Measurements from ENCODE around the gene CTXND1. TPM values are rescaled to one million over a fixed set of nuclear protein-coding genes. Genes with fewer than 3 reads are reported as not detected.

CTXND1 gene
- total RNA-seq, 2 experiments from 2014 or later: not detected

GRCh38 chr15:80274996-80275395, 23.0 kb upstream of the CTXND1 start:
- TF ChIP-seq CTCF (conservative IDR thresholded peaks at IDR 0.05; ENCODE audit: low read length) (no peak), EZH2phosphoT487 (IDR thresholded peaks at IDR 0.05; ENCODE audit: borderline replicate concordance, low read depth, low read length) (no peak)
- BruUV-seq (replicated peaks): no TSS peak
- intact Hi-C loops (cut with micrococcal nuclease; ENCODE audit: unreplicated experiment): no loop called here
- no peak overlapping the region for H3K27ac ChIP-seq (ENCODE audit: low read depth, low read length, poor library complexity, severe bottlenecking)
- H2AFZ ChIP-seq (ENCODE audit: low read length): no peak overlapping the region
- no peaks in the 10 kb centered on the region for H3K4me1 ChIP-seq (ENCODE audit: insufficient read depth, low read length, poor library complexity, severe bottlenecking)
- no peak overlapping the region for H3K4me3 ChIP-seq (ENCODE audit: low read depth, low read length, poor library complexity, severe bottlenecking)
- ChIA-PET CTCF (ENCODE audit: unreplicated experiment) (no interaction called here), POLR2A (no interaction called here)
- H3K4me2 ChIP-seq (ENCODE audit: low read length): no peak overlapping the region
- no peak for DNase-seq (ENCODE audit: low spot score)
- H3K9me2 ChIP-seq (ENCODE audit: insufficient read depth, low read length): no peaks in the 10 kb centered on the region
- H3K36me3 ChIP-seq (ENCODE audit: insufficient read depth, low read length): no peaks in the 10 kb centered on the region
- H4K20me1 ChIP-seq (ENCODE audit: insufficient read depth, low read length): no peaks in the 10 kb centered on the region
- H3K9me3 ChIP-seq (ENCODE audit: low read length): no peaks in the 10 kb centered on the region
- no peaks in the 10 kb centered on the region for H3K79me2 ChIP-seq (ENCODE audit: insufficient read depth, low read depth, low read length)

- TF ChIP-seq CTCF (conservative IDR thresholded peaks at IDR 0.05; ENCODE audit: low read length): no peak
- no peak for TF ChIP-seq EZH2phosphoT487 (IDR thresholded peaks at IDR 0.05; ENCODE audit: borderline replicate concordance, low read depth, low read length)
- POLR2A ChIA-PET: no interaction called here
- no peak overlapping the region for H3K4me2 ChIP-seq (ENCODE audit: low read length)
- no peak overlapping the region for H3K27ac ChIP-seq (ENCODE audit: low read depth, low read length, poor library complexity, severe bottlenecking)
- CTCF ChIA-PET (ENCODE audit: unreplicated experiment): no interaction called here
- no peak overlapping the region for H3K4me3 ChIP-seq (ENCODE audit: low read depth, low read length, poor library complexity, severe bottlenecking)
- H3K4me1 ChIP-seq (ENCODE audit: insufficient read depth, low read length, poor library complexity, severe bottlenecking): no peaks in the 10 kb centered on the region
- no peaks in the 10 kb centered on the region for H4K20me1 ChIP-seq (ENCODE audit: insufficient read depth, low read length)
- intact Hi-C loops (cut with micrococcal nuclease; ENCODE audit: unreplicated experiment): no loop called here
- H2AFZ ChIP-seq (ENCODE audit: low read length): no peak overlapping the region
- H3K79me2 ChIP-seq (ENCODE audit: insufficient read depth, low read depth, low read length): no peaks in the 10 kb centered on the region
- no peaks in the 10 kb centered on the region for H3K9me3 ChIP-seq (ENCODE audit: low read length)
- no peak for DNase-seq (ENCODE audit: low spot score)
- H3K9me2 ChIP-seq (ENCODE audit: insufficient read depth, low read length): no peaks in the 10 kb centered on the region
- no TSS peak for BruUV-seq (replicated peaks)
- no peaks in the 10 kb centered on the region for H3K36me3 ChIP-seq (ENCODE audit: insufficient read depth, low read length)
Observed at GRCh38 chr15:80274554-80274953, 22.5 kb upstream of the CTXND1 start.

- BruUV-seq (replicated peaks): no TSS peak
- no peak overlapping the region for H3K27ac ChIP-seq (ENCODE audit: low read depth, low read length, poor library complexity, severe bottlenecking)
- no peak overlapping the region for H3K4me2 ChIP-seq (ENCODE audit: low read length)
- intact Hi-C loops (cut with micrococcal nuclease; ENCODE audit: unreplicated experiment): no loop called here
- TF ChIP-seq CTCF (conservative IDR thresholded peaks at IDR 0.05; ENCODE audit: low read length) (no peak), EZH2phosphoT487 (IDR thresholded peaks at IDR 0.05; ENCODE audit: borderline replicate concordance, low read depth, low read length) (no peak)
- no peaks in the 10 kb centered on the region for H3K36me3 ChIP-seq (ENCODE audit: insufficient read depth, low read length)
- no peaks in the 10 kb centered on the region for H3K9me3 ChIP-seq (ENCODE audit: low read length)
- no peaks in the 10 kb centered on the region for H4K20me1 ChIP-seq (ENCODE audit: insufficient read depth, low read length)
- no peaks in the 10 kb centered on the region for H3K79me2 ChIP-seq (ENCODE audit: insufficient read depth, low read depth, low read length)
- H3K4me3 ChIP-seq (ENCODE audit: low read depth, low read length, poor library complexity, severe bottlenecking): no peak overlapping the region
- no peak for DNase-seq (ENCODE audit: low spot score)
- ChIA-PET CTCF (ENCODE audit: unreplicated experiment) (no interaction called here), POLR2A (no interaction called here)
- no peaks in the 10 kb centered on the region for H3K9me2 ChIP-seq (ENCODE audit: insufficient read depth, low read length)
- no peaks in the 10 kb centered on the region for H3K4me1 ChIP-seq (ENCODE audit: insufficient read depth, low read length, poor library complexity, severe bottlenecking)
- H2AFZ ChIP-seq (ENCODE audit: low read length): no peak overlapping the region
Observed at GRCh38 chr15:80272987-80273386, 21.0 kb upstream of the CTXND1 start.

Measured in OCI-LY7 (cell line).